ENCODE results near the gene MRPL43. TPM values are rescaled to one million over a fixed set of nuclear protein-coding genes. Genes with fewer than 3 reads are reported as not detected.

MRPL43 gene
- total RNA-seq, 4 donors from 2014 or later = 57.3 to 86.7 (median 65.3) TPM

- TF ChIP-seq CTCF (IDR thresholded peaks at IDR 0.05; ENCODE audit: low read depth) = no peak
Measured at GRCh38 chr10:100984672-100985177, 2.6 kb downstream of the MRPL43 start.

GRCh38 chr10:100983868-100984671 lies 3.2 kb downstream of the MRPL43 start:
- no peak for TF ChIP-seq CTCF (IDR thresholded peaks at IDR 0.05; ENCODE audit: low read depth)

- no peak for TF ChIP-seq CTCF (IDR thresholded peaks at IDR 0.05; ENCODE audit: low read depth)
Measured at GRCh38 chr10:100982916-100983830, 4.1 kb downstream of the MRPL43 start.

- TF ChIP-seq CTCF (IDR thresholded peaks at IDR 0.05; ENCODE audit: low read depth) = no peak
Measured at GRCh38 chr10:100981178-100981772, 6.0 kb downstream of the MRPL43 start.

- no peak for TF ChIP-seq CTCF (IDR thresholded peaks at IDR 0.05; ENCODE audit: low read depth)
Measured at GRCh38 chr10:100980711-100981110, 6.6 kb downstream of the MRPL43 start.

- TF ChIP-seq CTCF (IDR thresholded peaks at IDR 0.05; ENCODE audit: low read depth) = no peak
Measured at GRCh38 chr10:100980311-100980710, 7.0 kb downstream of the MRPL43 start.

Measured in subcutaneous adipose tissue (tissue), 4 donors.